ENCODE results near the gene INPP5A.
"Not testable (repeated sequence)": the region's sequence is repeated elsewhere in the genome, so short reads cannot be mapped to it uniquely, and the experiment has no call there.

Gene INPP5A

GRCh38 chr10:132777441-132777840 is 239.9 kb downstream of the INPP5A start:
- DNase-seq, result no peak

- no peak for DNase-seq
Observed at GRCh38 chr10:132779549-132780294, 242.1 kb downstream of the INPP5A start.

- DNase-seq, result no peak
Observed at GRCh38 chr10:132780356-132780755, 242.8 kb downstream of the INPP5A start.

GRCh38 chr10:132781556-132781955 is 244.0 kb downstream of the INPP5A start:
- no peak for DNase-seq

- DNase-seq, result no peak
Observed at GRCh38 chr10:132783165-132783939, 245.8 kb downstream of the INPP5A start.

- DNase-seq, result no peak
Observed at GRCh38 chr10:132783940-132784865, 246.6 kb downstream of the INPP5A start.

GRCh38 chr10:132784866-132785722 is 247.5 kb downstream of the INPP5A start:
- DNase-seq, result no peak

GRCh38 chr10:132785723-132786475 is 248.3 kb downstream of the INPP5A start, which contains the start of gene NKX6-2:
Gene NKX6-2 (minus strand): TSS chr10:132786147. CDS start chr10:132785948, 199 bp downstream.
- no peak for DNase-seq

GRCh38 chr10:132786476-132786883 is 248.9 kb downstream of the INPP5A start:
- DNase-seq, result no peak

- DNase-seq, result no peak
Observed at GRCh38 chr10:132786884-132787494, 249.4 kb downstream of the INPP5A start.

GRCh38 chr10:132787495-132788179 is 250.1 kb downstream of the INPP5A start:
- no peak for DNase-seq

- DNase-seq, result no peak
Observed at GRCh38 chr10:132788180-132788830, 250.7 kb downstream of the INPP5A start.

GRCh38 chr10:132788831-132789219 is 251.2 kb downstream of the INPP5A start:
- DNase-seq, result no peak

- DNase-seq, result no peak
Observed at GRCh38 chr10:132789659-132790148, 252.1 kb downstream of the INPP5A start.

GRCh38 chr10:132790470-132790869 is 252.9 kb downstream of the INPP5A start:
- DNase-seq, result no peak

- DNase-seq, result no peak
Observed at GRCh38 chr10:132790934-132791829, 253.6 kb downstream of the INPP5A start.

GRCh38 chr10:132792099-132792498 is 254.5 kb downstream of the INPP5A start:
- not testable (repeated sequence) for DNase-seq

GRCh38 chr10:132792796-132793195 is 255.2 kb downstream of the INPP5A start:
- no peak for DNase-seq
